Prostate gland (tissue), 2 donors: ENCODE data around the gene TMEM252. TPM values are rescaled to one million over a fixed set of nuclear protein-coding genes. Genes with fewer than 3 reads are reported as not detected.

Source experiments
- DNase-seq: peaks from one replicate; pipeline ENCODE4 v3.0.0-alpha.2; 2019; ENCODE audit warnings: low spot score
- H3K27ac ChIP-seq, 2 donors: fragments of 200-600 bp; sonication (generic); 2 replicates each; pipeline ENCODE4 v1.5.1; 2017 to 2019
- H3K27me3 ChIP-seq: fragments of 200-600 bp; sonication (generic); replicated peaks from 2 replicates; pipeline ENCODE4 v1.5.1; 2019; ENCODE audit not compliant: insufficient read depth
- H3K36me3 ChIP-seq, 2 donors: fragments of 200-600 bp; sonication (generic); 1 replicate in 1 of 2; 2 replicates in 1 of 2; pipeline versions ENCODE4 v1.5.1 to v1.8.1; 2017 to 2019
- H3K4me1 ChIP-seq: fragments of 200-600 bp; sonication (generic); replicated peaks from 2 replicates; pipeline ENCODE4 v1.5.1; 2019
- H3K4me3 ChIP-seq, 2 donors: fragments of 200-600 bp; sonication (generic); 2 replicates each; pipeline ENCODE4 v1.5.1; 2017 to 2019
- H3K9me3 ChIP-seq: fragments of 200-600 bp; sonication (generic); 2 replicates; pipeline ENCODE4 v1.5.1; 2017
- CTCF ChIP-seq, 4 experiments: fragments of 200-600 bp in 2 of 4; fragments of 450-650 bp in 2 of 4; sonication (generic) in 2 of 4; IDR thresholded peaks; 1 replicate in 3 of 4; 2 replicates in 1 of 4; pipeline ENCODE4 v1.5.1; 2016 to 2019; ENCODE audit warnings: antibody characterized with exemption in 4 of 4, mild to moderate bottlenecking in 2 of 4, moderate library complexity in 2 of 4
- POLR2A ChIP-seq: fragments of 450-650 bp; IDR thresholded peaks from one replicate; pipeline ENCODE4 v1.6.1; 2016; ENCODE audit warnings: antibody characterized with exemption, mild to moderate bottlenecking
- POLR2AphosphoS5 ChIP-seq: sonication (generic); formaldehyde crosslinking; IDR thresholded peaks from one replicate; pipeline ENCODE4 v1.6.1; 2017; ENCODE audit warnings: antibody characterized with exemption
- whole genome bisulfite sequencing: methylation state at CpG from one replicate; pipeline ENCODE4 v1.1.5; 2018; 5-methylcytosine and 5-hydroxymethylcytosine counted together
- intact Hi-C: fragments of 100-400 bp; cut with DNase I; formaldehyde crosslinking; loops from one replicate; pipeline ENCODE4 v1.14.2; 2022
- total RNA-seq, 2 donors: library from RNA; depleted of rRNA; stranded (reverse); fragments of >200 nt; gene quantifications; one replicate each; pipeline ENCODE4 v1.1.0, GENCODE V29; 2016

Gene TMEM252
- total RNA-seq, 2 donors from 2014 or later: not detected

GRCh38 chr9:68577774-68578591, 37.3 kb upstream of the TMEM252 start:
- no peaks in the 10 kb centered on the region for H3K9me3 ChIP-seq
- WGBS: 91% methylated on average over 7 of the region's 7 CpGs

GRCh38 chr9:68575817-68576216, 35.1 kb upstream of the TMEM252 start:
- WGBS: 68% methylated on average over 5 of the region's 5 CpGs
- Histone ChIP-seq H3K4me3 (no peak overlapping the region), H3K4me1 (no peaks in the 10 kb centered on the region), H3K27ac (no peak overlapping the region), H3K36me3 (no peaks in the 10 kb centered on the region), H3K9me3 (no peaks in the 10 kb centered on the region), H3K27me3 (no peaks in the 10 kb centered on the region)
- no peak for TF ChIP-seq POLR2AphosphoS5
- no peak for TF ChIP-seq POLR2A
- TF ChIP-seq CTCF (IDR thresholded peaks at IDR 0.05): no peak
- no peak for DNase-seq
- intact Hi-C loops: no loop called here

More at GRCh38 chr9:68577774-68578591, 37.3 kb upstream of the TMEM252 start:
- H3K27ac ChIP-seq: no peak overlapping the region
- intact Hi-C loops: no loop called here
- no peak overlapping the region for H3K4me3 ChIP-seq
- no peak for DNase-seq
- no peaks in the 10 kb centered on the region for H3K36me3 ChIP-seq
- no peaks in the 10 kb centered on the region for H3K4me1 ChIP-seq
- TF ChIP-seq POLR2A: no peak
- no peak for TF ChIP-seq POLR2AphosphoS5
- no peak for TF ChIP-seq CTCF (IDR thresholded peaks at IDR 0.05)
- no peaks in the 10 kb centered on the region for H3K27me3 ChIP-seq

GRCh38 chr9:68574150-68574549, 33.5 kb upstream of the TMEM252 start:
- intact Hi-C loops: no loop called here
- 44% methylated on average over 3 of the region's 3 CpGs for WGBS
- TF ChIP-seq CTCF (IDR thresholded peaks at IDR 0.05): peak in 2 of 4 experiments; percentile 27 to 30
- TF ChIP-seq POLR2AphosphoS5: no peak

GRCh38 chr9:68567565-68567964, 26.9 kb upstream of the TMEM252 start:
- DNase-seq: no peak
- Histone ChIP-seq H3K27me3 (no peaks in the 10 kb centered on the region), H3K9me3 (no peaks in the 10 kb centered on the region), H3K4me1 (no peaks in the 10 kb centered on the region), H3K27ac (no peak overlapping the region), H3K36me3 (no peaks in the 10 kb centered on the region), H3K4me3 (no peak overlapping the region)
- 83% methylated on average over 3 of the region's 3 CpGs for WGBS
- intact Hi-C loops: no loop called here
- TF ChIP-seq POLR2AphosphoS5: no peak

More at GRCh38 chr9:68574150-68574549, 33.5 kb upstream of the TMEM252 start:
- H3K4me1 ChIP-seq: no peaks in the 10 kb centered on the region
- no peaks in the 10 kb centered on the region for H3K27me3 ChIP-seq
- no peak overlapping the region for H3K27ac ChIP-seq
- no peak overlapping the region for H3K4me3 ChIP-seq
- DNase-seq: no peak
- H3K9me3 ChIP-seq: no peaks in the 10 kb centered on the region
- H3K36me3 ChIP-seq: no peaks in the 10 kb centered on the region

- 76% methylated on average over 2 of the region's 2 CpGs for WGBS
- no peak for DNase-seq
- H3K27me3 ChIP-seq: no peaks in the 10 kb centered on the region
- no peaks in the 10 kb centered on the region for H3K36me3 ChIP-seq
- H3K4me1 ChIP-seq: no peaks in the 10 kb centered on the region
- no peaks in the 10 kb centered on the region for H3K9me3 ChIP-seq
- no peak overlapping the region for H3K27ac ChIP-seq
- H3K4me3 ChIP-seq: no peak overlapping the region
- intact Hi-C loops: no loop called here
- TF ChIP-seq POLR2A: no peak
- TF ChIP-seq POLR2AphosphoS5: no peak
- no peak for TF ChIP-seq CTCF (IDR thresholded peaks at IDR 0.05)
These were observed 21.8 kb upstream of the TMEM252 start for GRCh38 chr9:68562461-68562860.
